Activated T-helper 17 cell treated with anti-CD3 and anti-CD28 coated beads, Interleukin-2, amount 50 U/mL, for 72 hours (primary cell): ENCODE data around the gene TXNIP. TPM values are rescaled to one million over a fixed set of nuclear protein-coding genes. Genes with fewer than 3 reads are reported as not detected.

Experiments
- ATAC-seq: fragments of 150-1000 bp; cut with Tn5 transposase; replicated peaks from 2 replicates; pipeline ENCODE4 v1.10.0; 2021; ENCODE audit warnings: mild to moderate bottlenecking, moderate library complexity
- H3K27ac Mint-ChIP-seq: one replicate; pipeline ENCODE4 v1.8.0; 2022; ENCODE audit warnings: mixed read lengths
- H3K27me3 Mint-ChIP-seq: one replicate; pipeline ENCODE4 v1.8.0; 2022; ENCODE audit warnings: mixed read lengths
- H3K36me3 Mint-ChIP-seq: one replicate; pipeline ENCODE4 v1.8.0; 2022; ENCODE audit warnings: low read depth, mild to moderate bottlenecking, mixed read lengths
- H3K4me1 Mint-ChIP-seq: one replicate; pipeline ENCODE4 v1.8.0; 2022; ENCODE audit warnings: mixed read lengths
- H3K4me3 Mint-ChIP-seq: one replicate; pipeline ENCODE4 v1.8.0; 2022; ENCODE audit warnings: mild to moderate bottlenecking, mixed read lengths
- H3K9me3 Mint-ChIP-seq: one replicate; pipeline ENCODE4 v1.8.0; 2022; ENCODE audit warnings: mixed read lengths
- total RNA-seq, 2 donors: library from RNA; stranded (reverse); gene quantifications; one replicate each; pipeline ENCODE4 v1.2.3, GENCODE V29; 2022

Gene TXNIP
- total RNA-seq, 2 donors from 2014 or later: 74.2 to 269 TPM

- peaks cover 48% of the 10 kb centered on the region for H3K27me3 Mint-ChIP-seq
- H3K36me3 Mint-ChIP-seq: no peaks in the 10 kb centered on the region
- no peak overlapping the region for H3K27ac Mint-ChIP-seq
- no peaks in the 10 kb centered on the region for H3K9me3 Mint-ChIP-seq
- no peaks in the 10 kb centered on the region for H3K4me1 Mint-ChIP-seq
- ATAC-seq: no peak
- peak overlapping the region; percentile 30 for H3K4me3 Mint-ChIP-seq
These were observed 24.0 kb upstream of the TXNIP start for GRCh38 chr1:146020058-146021049.

- no peaks in the 10 kb centered on the region for H3K9me3 Mint-ChIP-seq
- H3K36me3 Mint-ChIP-seq: no peaks in the 10 kb centered on the region
- H3K27me3 Mint-ChIP-seq: peaks cover 45% of the 10 kb centered on the region
- H3K4me3 Mint-ChIP-seq: peak overlapping the region; percentile 30
- no peak overlapping the region for H3K27ac Mint-ChIP-seq
- ATAC-seq: no peak
- H3K4me1 Mint-ChIP-seq: no peaks in the 10 kb centered on the region
These were observed 23.1 kb upstream of the TXNIP start for GRCh38 chr1:146019231-146020057.

- Mint-ChIP-seq H3K36me3 (no peaks in the 10 kb centered on the region), H3K27ac (no peak overlapping the region), H3K4me1 (peaks cover 5% of the 10 kb centered on the region), H3K4me3 (no peak overlapping the region), H3K9me3 (no peaks in the 10 kb centered on the region), H3K27me3 (peaks cover 37% of the 10 kb centered on the region)
- no peak for ATAC-seq
These were observed 20.5 kb upstream of the TXNIP start for GRCh38 chr1:146016891-146017290.

GRCh38 chr1:146013559-146013922, 17.2 kb upstream of the TXNIP start:
- Mint-ChIP-seq H3K27ac (no peak overlapping the region), H3K4me3 (no peak overlapping the region), H3K36me3 (no peaks in the 10 kb centered on the region), H3K27me3 (peaks cover 14% of the 10 kb centered on the region), H3K9me3 (no peaks in the 10 kb centered on the region), H3K4me1 (peaks cover 5% of the 10 kb centered on the region)
- no peak for ATAC-seq

- ATAC-seq: peak; percentile 93
These were observed 16.6 kb upstream of the TXNIP start for GRCh38 chr1:146012703-146013558.

GRCh38 chr1:146010126-146010738, 13.9 kb upstream of the TXNIP start:
- Mint-ChIP-seq H3K36me3 (no peaks in the 10 kb centered on the region), H3K4me1 (peaks cover 19% of the 10 kb centered on the region), H3K27me3 (no peaks in the 10 kb centered on the region), H3K4me3 (no peak overlapping the region), H3K27ac (no peak overlapping the region), H3K9me3 (no peaks in the 10 kb centered on the region)
- ATAC-seq: no peak

More at GRCh38 chr1:146012703-146013558, 16.6 kb upstream of the TXNIP start:
- Mint-ChIP-seq H3K27ac (no peak overlapping the region), H3K27me3 (peaks cover 8% of the 10 kb centered on the region), H3K9me3 (no peaks in the 10 kb centered on the region), H3K4me1 (peaks cover 5% of the 10 kb centered on the region), H3K36me3 (no peaks in the 10 kb centered on the region), H3K4me3 (peak overlapping the region; percentile 16)

- Mint-ChIP-seq H3K4me3 (peak overlapping the region; percentile 49), H3K9me3 (no peaks in the 10 kb centered on the region), H3K4me1 (peaks cover 22% of the 10 kb centered on the region), H3K36me3 (no peaks in the 10 kb centered on the region), H3K27me3 (no peaks in the 10 kb centered on the region), H3K27ac (peak overlapping the region; percentile 88)
- no peak for ATAC-seq
These were observed 11.2 kb upstream of the TXNIP start for GRCh38 chr1:146007489-146008133.

GRCh38 chr1:146001709-146002108, 5.3 kb upstream of the TXNIP start:
- peak overlapping the region; percentile 45 for H3K4me3 Mint-ChIP-seq
- peaks cover 8% of the 10 kb centered on the region for H3K36me3 Mint-ChIP-seq
- H3K27me3 Mint-ChIP-seq: no peaks in the 10 kb centered on the region
- peak; percentile 20 for ATAC-seq
- peaks cover 41% of the 10 kb centered on the region for H3K4me1 Mint-ChIP-seq
- no peaks in the 10 kb centered on the region for H3K9me3 Mint-ChIP-seq
- peak overlapping the region; percentile 75 for H3K27ac Mint-ChIP-seq

- Mint-ChIP-seq H3K4me3 (peak overlapping the region; percentile 88), H3K27ac (peak overlapping the region; percentile 96), H3K27me3 (no peaks in the 10 kb centered on the region), H3K4me1 (peaks cover 31% of the 10 kb centered on the region), H3K9me3 (no peaks in the 10 kb centered on the region), H3K36me3 (peaks cover 30% of the 10 kb centered on the region)
- ATAC-seq: no peak
These were observed 3.1 kb upstream of the TXNIP start for GRCh38 chr1:145999321-146000024.

- peaks cover 48% of the 10 kb centered on the region for H3K36me3 Mint-ChIP-seq
- H3K4me1 Mint-ChIP-seq: peaks cover 42% of the 10 kb centered on the region
- no peaks in the 10 kb centered on the region for H3K9me3 Mint-ChIP-seq
- H3K4me3 Mint-ChIP-seq: peak overlapping the region; percentile 88
- ATAC-seq: no peak
- no peaks in the 10 kb centered on the region for H3K27me3 Mint-ChIP-seq
- peak overlapping the region; percentile 96 for H3K27ac Mint-ChIP-seq
These were observed 1.3 kb upstream of the TXNIP start for GRCh38 chr1:145997718-145998023.

- Mint-ChIP-seq H3K4me3 (peak overlapping the region; percentile 88), H3K27ac (peak overlapping the region; percentile 96), H3K36me3 (peaks cover 53% of the 10 kb centered on the region), H3K9me3 (no peaks in the 10 kb centered on the region), H3K27me3 (no peaks in the 10 kb centered on the region), H3K4me1 (peaks cover 47% of the 10 kb centered on the region)
- peak; percentile 61 for ATAC-seq
These were observed 788 bp upstream of the TXNIP start for GRCh38 chr1:145997016-145997717.

GRCh38 chr1:145995964-145996432, 381 bp downstream of the TXNIP start:
- Mint-ChIP-seq H3K27me3 (no peaks in the 10 kb centered on the region), H3K9me3 (no peaks in the 10 kb centered on the region), H3K4me1 (peaks cover 43% of the 10 kb centered on the region), H3K4me3 (peak overlapping the region; percentile 88), H3K36me3 (peaks cover 61% of the 10 kb centered on the region), H3K27ac (peak overlapping the region; percentile 96)
- ATAC-seq: no peak
